K562 (cell line): ENCODE measurements around the gene SETD4.

Experiments
- DEAF1 ChIP-seq: fragments of 450-650 bp; formaldehyde crosslinking; IDR thresholded peaks from 2 replicates; pipeline ENCODE4 v1.4.0; 2020; ENCODE audit warnings: mild to moderate bottlenecking, moderate library complexity
- KLF16 ChIP-seq: IDR thresholded peaks from 2 replicates; pipeline ENCODE4 v1.6.1; 2016; ENCODE audit warnings: antibody characterized with exemption
- PHF8 ChIP-seq: fragments of 200-600 bp; sonication (generic); IDR thresholded peaks from 2 replicates; pipeline ENCODE4 v1.6.1; 2012; ENCODE audit warnings: mixed run types, mild to moderate bottlenecking, inconsistent platforms, low read length, moderate library complexity, borderline replicate concordance
- PTBP1 ChIP-seq: fragments of 200-400 bp; formaldehyde crosslinking; IDR thresholded peaks from 2 replicates; pipeline ENCODE4 v1.6.1; 2017; ENCODE audit warnings: low read depth, low read length
- RFX1 ChIP-seq: fragments of 450-650 bp; IDR thresholded peaks from 2 replicates; pipeline ENCODE4 v1.6.1; 2016; ENCODE audit warnings: mild to moderate bottlenecking, moderate library complexity
- YY1 ChIP-seq, 3 experiments: IDR thresholded peaks; 2 replicates each; pipeline ENCODE4 v1.6.1; 2011; ENCODE audit warnings: low read length in 2 of 3, mild to moderate bottlenecking in 2 of 3, moderate library complexity in 2 of 3, borderline replicate concordance in 1 of 3, control low read depth in 1 of 3, low read depth in 1 of 3; ENCODE audit not compliant: insufficient read depth in 3 of 3, insufficient replicate concordance in 2 of 3, control insufficient read depth in 1 of 3, insufficient read length in 1 of 3; ENCODE audit errors: extremely low read depth in 1 of 3
- ZNF239 ChIP-seq: fragments of 250-450 bp; sonication (Bioruptor Pico); IDR thresholded peaks from 2 replicates; pipeline ENCODE4 v1.4.0; 2020; ENCODE audit warnings: mild to moderate bottlenecking
- ZNF253 ChIP-seq: fragments of 250-450 bp; sonication (Bioruptor Pico); conservative IDR thresholded peaks from 2 replicates; pipeline ENCODE4 v1.6.1; 2021; ENCODE audit warnings: mild to moderate bottlenecking
- ZSCAN32 ChIP-seq: fragments of 450-650 bp; formaldehyde crosslinking; IDR thresholded peaks from 2 replicates; pipeline ENCODE4 v1.4.0; 2020; ENCODE audit warnings: mild to moderate bottlenecking, moderate library complexity
- TF ChIP-seq, protein P1 (sequence below), 3 experiments: IDR thresholded peaks in 2 of 3; conservative IDR thresholded peaks in 1 of 3; 2 replicates each; pipeline ENCODE4 v1.5.1; 2011 to 2012; ENCODE audit warnings: low read length in 3 of 3, mild to moderate bottlenecking in 3 of 3, control low read depth in 2 of 3, improper control_type of control experiment in 1 of 3, inconsistent platforms in 1 of 3, low read depth in 1 of 3, mixed read lengths in 1 of 3, moderate library complexity in 1 of 3; ENCODE audit not compliant: insufficient read depth in 2 of 3
- TF ChIP-seq, protein P2 (sequence below): sonication (generic); formaldehyde crosslinking; IDR thresholded peaks from 2 replicates; pipeline ENCODE4 v1.8.0; 2022; ENCODE audit warnings: mild to moderate bottlenecking, missing genetic modification reagents

- TF ChIP-seq PTBP1 (no peak), KLF16 (no peak), ZNF239 (no peak), PHF8 (no peak), DEAF1 (CRISPR knock-in tag) (no peak), YY1 (IDR thresholded peaks at IDR 0.05; ENCODE audit: borderline replicate concordance in 1 of 3, control insufficient read depth in 1 of 3, extremely low read depth in 1 of 3, insufficient read depth in 3 of 3, insufficient read length in 1 of 3, insufficient replicate concordance in 2 of 3, low read depth in 1 of 3, low read length in 2 of 3) (no peak), RFX1 (no peak), ZSCAN32 (CRISPR knock-in tag) (no peak), ZNF253 (CRISPR knock-in tag) (no peak)
- TF ChIP-seq, protein P1, sequence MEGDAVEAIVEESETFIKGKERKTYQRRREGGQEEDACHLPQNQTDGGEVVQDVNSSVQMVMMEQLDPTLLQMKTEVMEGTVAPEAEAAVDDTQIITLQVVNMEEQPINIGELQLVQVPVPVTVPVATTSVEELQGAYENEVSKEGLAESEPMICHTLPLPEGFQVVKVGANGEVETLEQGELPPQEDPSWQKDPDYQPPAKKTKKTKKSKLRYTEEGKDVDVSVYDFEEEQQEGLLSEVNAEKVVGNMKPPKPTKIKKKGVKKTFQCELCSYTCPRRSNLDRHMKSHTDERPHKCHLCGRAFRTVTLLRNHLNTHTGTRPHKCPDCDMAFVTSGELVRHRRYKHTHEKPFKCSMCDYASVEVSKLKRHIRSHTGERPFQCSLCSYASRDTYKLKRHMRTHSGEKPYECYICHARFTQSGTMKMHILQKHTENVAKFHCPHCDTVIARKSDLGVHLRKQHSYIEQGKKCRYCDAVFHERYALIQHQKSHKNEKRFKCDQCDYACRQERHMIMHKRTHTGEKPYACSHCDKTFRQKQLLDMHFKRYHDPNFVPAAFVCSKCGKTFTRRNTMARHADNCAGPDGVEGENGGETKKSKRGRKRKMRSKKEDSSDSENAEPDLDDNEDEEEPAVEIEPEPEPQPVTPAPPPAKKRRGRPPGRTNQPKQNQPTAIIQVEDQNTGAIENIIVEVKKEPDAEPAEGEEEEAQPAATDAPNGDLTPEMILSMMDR (IDR thresholded peaks at IDR 0.05 in 2 of 3, conservative IDR thresholded peaks at IDR 0.05 in 1 of 3; ENCODE audit: insufficient read depth in 2 of 3, low read depth in 1 of 3, low read length in 3 of 3) = no peak
- TF ChIP-seq, protein P2, sequence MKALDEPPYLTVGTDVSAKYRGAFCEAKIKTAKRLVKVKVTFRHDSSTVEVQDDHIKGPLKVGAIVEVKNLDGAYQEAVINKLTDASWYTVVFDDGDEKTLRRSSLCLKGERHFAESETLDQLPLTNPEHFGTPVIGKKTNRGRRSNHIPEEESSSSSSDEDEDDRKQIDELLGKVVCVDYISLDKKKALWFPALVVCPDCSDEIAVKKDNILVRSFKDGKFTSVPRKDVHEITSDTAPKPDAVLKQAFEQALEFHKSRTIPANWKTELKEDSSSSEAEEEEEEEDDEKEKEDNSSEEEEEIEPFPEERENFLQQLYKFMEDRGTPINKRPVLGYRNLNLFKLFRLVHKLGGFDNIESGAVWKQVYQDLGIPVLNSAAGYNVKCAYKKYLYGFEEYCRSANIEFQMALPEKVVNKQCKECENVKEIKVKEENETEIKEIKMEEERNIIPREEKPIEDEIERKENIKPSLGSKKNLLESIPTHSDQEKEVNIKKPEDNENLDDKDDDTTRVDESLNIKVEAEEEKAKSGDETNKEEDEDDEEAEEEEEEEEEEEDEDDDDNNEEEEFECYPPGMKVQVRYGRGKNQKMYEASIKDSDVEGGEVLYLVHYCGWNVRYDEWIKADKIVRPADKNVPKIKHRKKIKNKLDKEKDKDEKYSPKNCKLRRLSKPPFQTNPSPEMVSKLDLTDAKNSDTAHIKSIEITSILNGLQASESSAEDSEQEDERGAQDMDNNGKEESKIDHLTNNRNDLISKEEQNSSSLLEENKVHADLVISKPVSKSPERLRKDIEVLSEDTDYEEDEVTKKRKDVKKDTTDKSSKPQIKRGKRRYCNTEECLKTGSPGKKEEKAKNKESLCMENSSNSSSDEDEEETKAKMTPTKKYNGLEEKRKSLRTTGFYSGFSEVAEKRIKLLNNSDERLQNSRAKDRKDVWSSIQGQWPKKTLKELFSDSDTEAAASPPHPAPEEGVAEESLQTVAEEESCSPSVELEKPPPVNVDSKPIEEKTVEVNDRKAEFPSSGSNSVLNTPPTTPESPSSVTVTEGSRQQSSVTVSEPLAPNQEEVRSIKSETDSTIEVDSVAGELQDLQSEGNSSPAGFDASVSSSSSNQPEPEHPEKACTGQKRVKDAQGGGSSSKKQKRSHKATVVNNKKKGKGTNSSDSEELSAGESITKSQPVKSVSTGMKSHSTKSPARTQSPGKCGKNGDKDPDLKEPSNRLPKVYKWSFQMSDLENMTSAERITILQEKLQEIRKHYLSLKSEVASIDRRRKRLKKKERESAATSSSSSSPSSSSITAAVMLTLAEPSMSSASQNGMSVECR (CRISPR knock-in tag) = no peak
These were observed 15.6 kb upstream of the SETD4 start for GRCh38 chr21:36075953-36076352.
